GM12878 (cell line): ENCODE data around the gene SLC45A3. TPM values are rescaled to one million over a fixed set of nuclear protein-coding genes. Genes with fewer than 3 reads are reported as not detected.

Experiments
- ATAC-seq: fragments of 200-7000 bp; cut with Tn5 transposase; 3 replicates; pipeline ENCODE4 v1.9.1; 2020; ENCODE audit warnings: mild to moderate bottlenecking, moderate library complexity
- BruUV-seq: library from RNA; stranded (reverse); fragments of 400-500 nt; replicated peaks from 2 replicates; lab custom pipeline; 2021; lab: Mats Ljungman, UMichigan
- CTCF ChIA-PET: fragments of 300-600 bp; sonication (Branson Sonifier 250); formaldehyde crosslinking; extraction: SDS; loops from one replicate; lab custom pipeline; 2021; ENCODE audit warnings: inconsistent platforms; lab: Yijun Ruan, JAX
- POLR2A ChIA-PET: fragments of 350-600 bp; formaldehyde crosslinking; extraction: SDS; loops from one replicate; lab custom pipeline; 2021; ENCODE audit warnings: inconsistent platforms; lab: Charles Lee
- RAD21 ChIA-PET: fragments of 300-600 bp; sonication (Branson Sonifier 250); formaldehyde crosslinking; loops from one replicate; lab custom pipeline; 2023; ENCODE audit warnings: antibody characterized with exemption; ENCODE audit not compliant: unreplicated experiment; lab: Charles Lee
- SMC1A ChIA-PET: fragments of 300-600 bp; sonication (Branson Sonifier 250); formaldehyde crosslinking; loops from one replicate; lab custom pipeline; 2023; ENCODE audit not compliant: unreplicated experiment, uncharacterized antibody; lab: Charles Lee
- DNase-seq: peaks from one replicate; pipeline ENCODE4 v3.0.0-alpha.2; 2011; ENCODE audit warnings: low read depth, low spot score
- FAIRE-seq: peaks from 3 replicates; lab custom pipeline; 2011; peaks lifted over from hg19 to GRCh38; lab: Jason Lieb, UNC
- H2AFZ ChIP-seq: 2 replicates; pipeline ENCODE4 v1.6.0; 2011; ENCODE audit warnings: low read depth, low read length, control low read depth; ENCODE audit not compliant: control insufficient read depth
- H3K27ac ChIP-seq: 2 replicates; pipeline ENCODE4 v1.5.1; 2011; ENCODE audit warnings: control low read depth; ENCODE audit not compliant: control insufficient read depth, insufficient read depth
- H3K27me3 ChIP-seq, 2 experiments: replicated peaks in 1 of 2; 2 replicates each; pipeline versions ENCODE4 v1.6.0 to v1.6.1; 2011; ENCODE audit warnings: low read length in 1 of 2; ENCODE audit not compliant: control insufficient read depth in 2 of 2, insufficient read depth in 2 of 2
- H3K36me3 ChIP-seq, 2 experiments: 2 replicates each; pipeline ENCODE4 v1.5.1; 2011; ENCODE audit warnings: low read length in 1 of 2; ENCODE audit not compliant: control insufficient read depth in 2 of 2, insufficient read depth in 2 of 2
- H3K4me1 ChIP-seq: 2 replicates; pipeline ENCODE4 v1.6.1; 2011; ENCODE audit warnings: mild to moderate bottlenecking, low read length, moderate library complexity, mixed read lengths; ENCODE audit not compliant: control insufficient read depth, insufficient read depth
- H3K4me2 ChIP-seq: 2 replicates; pipeline ENCODE4 v1.6.0; 2011; ENCODE audit warnings: control low read depth; ENCODE audit not compliant: control insufficient read depth, insufficient read depth
- H3K4me3 ChIP-seq: fragments of 200-600 bp; sonication (generic); 2 replicates; pipeline ENCODE4 v1.5.1; 2016
- H3K79me2 ChIP-seq: 2 replicates; pipeline ENCODE4 v1.6.0; 2011; ENCODE audit warnings: low read length; ENCODE audit not compliant: control insufficient read depth, insufficient read depth
- H3K9ac ChIP-seq: 2 replicates; pipeline ENCODE4 v1.8.0; 2011; ENCODE audit warnings: low read length, control low read depth, mixed read lengths; ENCODE audit not compliant: control insufficient read depth, insufficient read depth
- H3K9me3 ChIP-seq: replicated peaks from 3 replicates; pipeline ENCODE4 v1.5.1; 2011; ENCODE audit warnings: mild to moderate bottlenecking, low read length; ENCODE audit not compliant: control insufficient read depth, insufficient read depth
- H4K20me1 ChIP-seq: 2 replicates; pipeline ENCODE4 v1.6.0; 2011; ENCODE audit not compliant: control insufficient read depth, insufficient read depth
- MEF2B ChIP-seq: fragments of 450-650 bp; IDR thresholded peaks from 2 replicates; pipeline ENCODE4 v1.6.1; 2018; ENCODE audit warnings: mild to moderate bottlenecking, moderate library complexity; ENCODE audit not compliant: partially characterized antibody, poor library complexity, severe bottlenecking
- POLR2AphosphoS2 ChIP-seq: IDR thresholded peaks from 2 replicates; pipeline ENCODE4 v1.6.1; 2011; ENCODE audit warnings: low read depth, mild to moderate bottlenecking, low read length, improper control_type of control experiment, moderate library complexity
- ZNF274 ChIP-seq: IDR thresholded peaks from one replicate; pipeline ENCODE4 v1.8.0; 2011; ENCODE audit not compliant: insufficient read length, insufficient read depth
- WGBS: methylation state at CpG from one replicate; pipeline ENCODE4 v1.1.6; 2016; ENCODE audit warnings: low lambda C conversion rate; ENCODE audit not compliant: insufficient replicate concordance, insufficient coverage; ENCODE audit errors: missing lambda C conversion rate; 5-methylcytosine and 5-hydroxymethylcytosine counted together
- in situ Hi-C: fragments of 300-500 bp; cut with MboI; formaldehyde crosslinking; loops from 9 replicates; pipeline ENCODE4 v1.14.3; 2018; ENCODE audit warnings: mixed read lengths
- intact Hi-C: fragments of 100-400 bp; cut with micrococcal nuclease; formaldehyde crosslinking; loops from one replicate; pipeline ENCODE4 v1.14.2; 2022; ENCODE audit not compliant: unreplicated experiment
- polyA plus RNA-seq, 11 experiments: library from polyadenylated mRNA; depleted of rRNA in 4 of 11; unstranded in 6 of 11; stranded (reverse) in 5 of 11; fragments of >200 nt; fragmentation: Nextera tagmentation in 4 of 11; fragmentation: Illumina TruSeq in 1 of 11; extraction: Ambion mirVana in 4 of 11; extraction: Trizol in 1 of 11; gene quantifications; 1 replicate in 1 of 11; 2 replicates in 10 of 11; pipeline versions ENCODE4 v1.2.1 to v1.2.3, GENCODE V29; 2011 to 2016; ENCODE audit warnings: inconsistent platforms in 2 of 11, missing spikeins in 2 of 11, low read depth in 1 of 11
- total RNA-seq, 4 experiments: library from RNA; depleted of rRNA in 3 of 4; stranded (reverse); fragments of >200 nt in 3 of 4; fragmentation: Illumina TruSeq in 1 of 4; extraction: Trizol in 1 of 4; gene quantifications; 2 replicates each; pipeline versions ENCODE4 v1.2.1 to v1.2.3, GENCODE V29; 2013 to 2021

The SLC45A3 gene
- total and polyA plus RNA-seq, 10 of the 15 experiments (the other 5 are each of a cell fraction or from before 2014, with no cell fraction given), result 0.26 to 10.3 (median 4.1) TPM

DNA sequence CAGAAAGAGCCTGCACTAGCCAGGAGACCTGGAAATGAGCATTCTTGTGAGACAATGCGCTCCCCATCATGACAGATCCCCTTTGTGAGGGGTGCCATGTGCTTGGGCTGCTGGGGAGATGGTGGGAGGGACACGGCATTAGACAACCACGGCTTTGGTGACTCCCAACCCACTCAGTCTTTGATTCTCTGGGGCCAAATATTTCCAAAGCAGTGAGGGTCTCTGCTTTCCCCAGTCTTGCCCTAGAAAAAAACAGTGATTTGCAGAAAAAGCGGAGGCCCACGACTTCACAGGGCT, 10.2 kb downstream of the SLC45A3 start:
- H3K79me2 ChIP-seq, result peaks cover 5% of the 10 kb centered on the region
- ChIA-PET POLR2A (interaction anchor here (0.6 to 7.8 kb wide), 10 partner anchors 9 to 104 kb away, joined by 3 to 89 read pairs (median 7); partner anchors contain the start of genes RAB29 and SLC45A3), CTCF (interaction anchor here (1.0 to 31.9 kb wide), 10 partner anchors 8 to 307 kb away, joined by 3 to 1339 read pairs (median 10); partner anchors contain the start of gene SLC45A3), RAD21 (interaction anchor here (0.8 to 11.4 kb wide), 13 partner anchors 8 to 381 kb away, joined by 3 to 194 read pairs (median 11); partner anchors contain the start of genes ELK4, NUCKS1 and SLC45A3), SMC1A (interaction anchor here (0.5 to 26.7 kb wide), 10 partner anchors 9 to 307 kb away, joined by 3 to 1008 read pairs (median 16); partner anchors contain the start of gene SLC45A3)
- intact Hi-C loops, result no loop called here
- H3K4me2 ChIP-seq, result peak overlapping the region; percentile 61
- H3K27ac ChIP-seq, result peak overlapping the region; percentile 71
- H4K20me1 ChIP-seq, result 0 out of 2 replicates have a peak, but pooled peaks cover 7% of the 10 kb centered on the region
- H3K9ac ChIP-seq, result peak overlapping the region; percentile 58; the same call in 1 of the 2 replicates
- no peak for DNase-seq
- H3K27me3 ChIP-seq, result no peaks in the 10 kb centered on the region
- TF ChIP-seq MEF2B, result peak; percentile 35
- TF ChIP-seq POLR2AphosphoS2, result 0 out of 2 replicates have a peak, but pooled peaks have one; percentile 15
- no peak for TF ChIP-seq ZNF274
- BruUV-seq, result TSS peak; percentile 66
- FAIRE-seq, result no peak
- peaks cover 71% of the 10 kb centered on the region for H3K4me1 ChIP-seq
- 42% methylated on average over 5 of the region's 5 CpGs for WGBS
- in situ Hi-C loops, result no loop called here
- no peaks in the 10 kb centered on the region for H3K9me3 ChIP-seq
- 0 out of 2 replicates have a peak overlapping the region, but pooled peaks have one; percentile 51 for H3K4me3 ChIP-seq
- ATAC-seq, result no peak
- H3K36me3 ChIP-seq, result no peaks in the 10 kb centered on the region
- H2AFZ ChIP-seq, result peak overlapping the region; percentile 55; the same call in 1 of the 2 replicates
